ENCODE measurements around the gene VMAC. TPM values are rescaled to one million over a fixed set of nuclear protein-coding genes. Genes with fewer than 3 reads are reported as not detected.
A peak's percentile ranks its signal among the peaks of the same experiment; 100 is the strongest.

The VMAC gene
- total and polyA plus RNA-seq, 2 of the 13 experiments (the other 11 are each of a cell fraction or from before 2014, with no cell fraction given): 2.4 TPM

DNA sequence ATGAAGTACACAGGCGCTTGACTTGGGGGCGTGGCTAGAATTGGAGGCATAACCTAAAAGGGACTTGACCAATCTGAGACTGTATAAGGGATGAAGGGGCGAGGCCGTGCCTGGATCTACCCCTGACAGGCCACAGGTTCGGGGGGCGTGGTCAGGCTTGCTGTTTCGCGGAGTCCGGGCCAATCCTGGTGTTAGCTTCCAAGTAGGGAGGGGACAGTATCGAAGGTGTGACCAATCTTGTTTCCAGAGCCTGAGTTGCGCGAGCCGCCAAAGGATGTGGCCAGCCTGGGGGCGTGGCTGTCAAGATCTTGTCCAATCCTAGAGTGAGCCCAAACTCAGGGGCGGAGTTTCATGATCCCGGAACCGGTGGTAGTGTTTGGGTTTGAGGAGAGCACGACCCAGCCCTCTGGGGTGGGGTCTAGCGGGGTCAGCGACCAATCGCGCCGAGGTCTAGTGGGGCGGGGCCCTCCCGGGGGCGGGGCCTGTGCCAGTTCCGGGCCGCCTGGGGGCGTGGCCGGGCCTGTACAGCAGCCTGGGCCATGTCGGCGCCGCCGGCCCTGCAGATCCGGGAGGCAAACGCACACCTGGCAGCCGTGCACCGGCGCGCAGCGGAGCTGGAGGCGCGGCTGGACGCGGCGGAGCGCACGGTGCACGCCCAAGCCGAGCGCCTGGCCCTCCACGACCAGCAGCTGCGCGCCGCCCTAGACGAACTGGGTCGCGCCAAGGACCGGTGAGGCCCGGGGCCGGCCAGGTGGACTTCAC, at the start of gene VMAC (continued):
- TF ChIP-seq, protein P1, sequence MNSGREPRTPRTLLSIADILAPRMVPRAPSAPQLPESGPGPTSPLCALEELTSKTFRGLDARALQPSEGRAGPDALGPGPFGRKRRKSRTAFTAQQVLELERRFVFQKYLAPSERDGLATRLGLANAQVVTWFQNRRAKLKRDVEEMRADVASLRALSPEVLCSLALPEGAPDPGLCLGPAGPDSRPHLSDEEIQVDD (CRISPR knock-in tag; IDR thresholded peaks at IDR 0.05; ENCODE audit: borderline replicate concordance): no peak
- TF ChIP-seq ZFP1 (CRISPR knock-in tag; IDR thresholded peaks at IDR 0.05) (no peak), SMARCC2 (IDR thresholded peaks at IDR 0.05) (no peak), KDM5B (CRISPR knock-in tag; IDR thresholded peaks at IDR 0.05; ENCODE audit: borderline replicate concordance) (no peak), ZNF660 (CRISPR knock-in tag; IDR thresholded peaks at IDR 0.05; ENCODE audit: borderline replicate concordance, low read depth) (no peak), CC2D1A (CRISPR knock-in tag; IDR thresholded peaks at IDR 0.05) (no peak), ZNF703 (CRISPR knock-in tag; IDR thresholded peaks at IDR 0.05; ENCODE audit: borderline replicate concordance) (no peak), ZNF264 (CRISPR knock-in tag; IDR thresholded peaks at IDR 0.05) (no peak), FOSL1 (CRISPR knock-in tag; IDR thresholded peaks at IDR 0.05; ENCODE audit: borderline replicate concordance) (no peak), NR2F1 (CRISPR knock-in tag; IDR thresholded peaks at IDR 0.05) (no peak)
- TF ChIP-seq, protein P2, sequence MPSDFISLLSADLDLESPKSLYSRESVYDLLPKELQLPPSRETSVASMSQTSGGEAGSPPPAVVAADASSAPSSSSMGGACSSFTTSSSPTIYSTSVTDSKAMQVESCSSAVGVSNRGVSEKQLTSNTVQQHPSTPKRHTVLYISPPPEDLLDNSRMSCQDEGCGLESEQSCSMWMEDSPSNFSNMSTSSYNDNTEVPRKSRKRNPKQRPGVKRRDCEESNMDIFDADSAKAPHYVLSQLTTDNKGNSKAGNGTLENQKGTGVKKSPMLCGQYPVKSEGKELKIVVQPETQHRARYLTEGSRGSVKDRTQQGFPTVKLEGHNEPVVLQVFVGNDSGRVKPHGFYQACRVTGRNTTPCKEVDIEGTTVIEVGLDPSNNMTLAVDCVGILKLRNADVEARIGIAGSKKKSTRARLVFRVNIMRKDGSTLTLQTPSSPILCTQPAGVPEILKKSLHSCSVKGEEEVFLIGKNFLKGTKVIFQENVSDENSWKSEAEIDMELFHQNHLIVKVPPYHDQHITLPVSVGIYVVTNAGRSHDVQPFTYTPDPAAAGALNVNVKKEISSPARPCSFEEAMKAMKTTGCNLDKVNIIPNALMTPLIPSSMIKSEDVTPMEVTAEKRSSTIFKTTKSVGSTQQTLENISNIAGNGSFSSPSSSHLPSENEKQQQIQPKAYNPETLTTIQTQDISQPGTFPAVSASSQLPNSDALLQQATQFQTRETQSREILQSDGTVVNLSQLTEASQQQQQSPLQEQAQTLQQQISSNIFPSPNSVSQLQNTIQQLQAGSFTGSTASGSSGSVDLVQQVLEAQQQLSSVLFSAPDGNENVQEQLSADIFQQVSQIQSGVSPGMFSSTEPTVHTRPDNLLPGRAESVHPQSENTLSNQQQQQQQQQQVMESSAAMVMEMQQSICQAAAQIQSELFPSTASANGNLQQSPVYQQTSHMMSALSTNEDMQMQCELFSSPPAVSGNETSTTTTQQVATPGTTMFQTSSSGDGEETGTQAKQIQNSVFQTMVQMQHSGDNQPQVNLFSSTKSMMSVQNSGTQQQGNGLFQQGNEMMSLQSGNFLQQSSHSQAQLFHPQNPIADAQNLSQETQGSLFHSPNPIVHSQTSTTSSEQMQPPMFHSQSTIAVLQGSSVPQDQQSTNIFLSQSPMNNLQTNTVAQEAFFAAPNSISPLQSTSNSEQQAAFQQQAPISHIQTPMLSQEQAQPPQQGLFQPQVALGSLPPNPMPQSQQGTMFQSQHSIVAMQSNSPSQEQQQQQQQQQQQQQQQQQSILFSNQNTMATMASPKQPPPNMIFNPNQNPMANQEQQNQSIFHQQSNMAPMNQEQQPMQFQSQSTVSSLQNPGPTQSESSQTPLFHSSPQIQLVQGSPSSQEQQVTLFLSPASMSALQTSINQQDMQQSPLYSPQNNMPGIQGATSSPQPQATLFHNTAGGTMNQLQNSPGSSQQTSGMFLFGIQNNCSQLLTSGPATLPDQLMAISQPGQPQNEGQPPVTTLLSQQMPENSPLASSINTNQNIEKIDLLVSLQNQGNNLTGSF (CRISPR knock-in tag; IDR thresholded peaks at IDR 0.05): no peak; the same call in 1 of the 2 replicates
- TF ChIP-seq, protein P3, sequence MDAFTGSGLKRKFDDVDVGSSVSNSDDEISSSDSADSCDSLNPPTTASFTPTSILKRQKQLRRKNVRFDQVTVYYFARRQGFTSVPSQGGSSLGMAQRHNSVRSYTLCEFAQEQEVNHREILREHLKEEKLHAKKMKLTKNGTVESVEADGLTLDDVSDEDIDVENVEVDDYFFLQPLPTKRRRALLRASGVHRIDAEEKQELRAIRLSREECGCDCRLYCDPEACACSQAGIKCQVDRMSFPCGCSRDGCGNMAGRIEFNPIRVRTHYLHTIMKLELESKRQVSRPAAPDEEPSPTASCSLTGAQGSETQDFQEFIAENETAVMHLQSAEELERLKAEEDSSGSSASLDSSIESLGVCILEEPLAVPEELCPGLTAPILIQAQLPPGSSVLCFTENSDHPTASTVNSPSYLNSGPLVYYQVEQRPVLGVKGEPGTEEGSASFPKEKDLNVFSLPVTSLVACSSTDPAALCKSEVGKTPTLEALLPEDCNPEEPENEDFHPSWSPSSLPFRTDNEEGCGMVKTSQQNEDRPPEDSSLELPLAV (CRISPR knock-in tag; conservative IDR thresholded peaks at IDR 0.05; ENCODE audit: low read depth): no peak
- TF ChIP-seq, protein P4, sequence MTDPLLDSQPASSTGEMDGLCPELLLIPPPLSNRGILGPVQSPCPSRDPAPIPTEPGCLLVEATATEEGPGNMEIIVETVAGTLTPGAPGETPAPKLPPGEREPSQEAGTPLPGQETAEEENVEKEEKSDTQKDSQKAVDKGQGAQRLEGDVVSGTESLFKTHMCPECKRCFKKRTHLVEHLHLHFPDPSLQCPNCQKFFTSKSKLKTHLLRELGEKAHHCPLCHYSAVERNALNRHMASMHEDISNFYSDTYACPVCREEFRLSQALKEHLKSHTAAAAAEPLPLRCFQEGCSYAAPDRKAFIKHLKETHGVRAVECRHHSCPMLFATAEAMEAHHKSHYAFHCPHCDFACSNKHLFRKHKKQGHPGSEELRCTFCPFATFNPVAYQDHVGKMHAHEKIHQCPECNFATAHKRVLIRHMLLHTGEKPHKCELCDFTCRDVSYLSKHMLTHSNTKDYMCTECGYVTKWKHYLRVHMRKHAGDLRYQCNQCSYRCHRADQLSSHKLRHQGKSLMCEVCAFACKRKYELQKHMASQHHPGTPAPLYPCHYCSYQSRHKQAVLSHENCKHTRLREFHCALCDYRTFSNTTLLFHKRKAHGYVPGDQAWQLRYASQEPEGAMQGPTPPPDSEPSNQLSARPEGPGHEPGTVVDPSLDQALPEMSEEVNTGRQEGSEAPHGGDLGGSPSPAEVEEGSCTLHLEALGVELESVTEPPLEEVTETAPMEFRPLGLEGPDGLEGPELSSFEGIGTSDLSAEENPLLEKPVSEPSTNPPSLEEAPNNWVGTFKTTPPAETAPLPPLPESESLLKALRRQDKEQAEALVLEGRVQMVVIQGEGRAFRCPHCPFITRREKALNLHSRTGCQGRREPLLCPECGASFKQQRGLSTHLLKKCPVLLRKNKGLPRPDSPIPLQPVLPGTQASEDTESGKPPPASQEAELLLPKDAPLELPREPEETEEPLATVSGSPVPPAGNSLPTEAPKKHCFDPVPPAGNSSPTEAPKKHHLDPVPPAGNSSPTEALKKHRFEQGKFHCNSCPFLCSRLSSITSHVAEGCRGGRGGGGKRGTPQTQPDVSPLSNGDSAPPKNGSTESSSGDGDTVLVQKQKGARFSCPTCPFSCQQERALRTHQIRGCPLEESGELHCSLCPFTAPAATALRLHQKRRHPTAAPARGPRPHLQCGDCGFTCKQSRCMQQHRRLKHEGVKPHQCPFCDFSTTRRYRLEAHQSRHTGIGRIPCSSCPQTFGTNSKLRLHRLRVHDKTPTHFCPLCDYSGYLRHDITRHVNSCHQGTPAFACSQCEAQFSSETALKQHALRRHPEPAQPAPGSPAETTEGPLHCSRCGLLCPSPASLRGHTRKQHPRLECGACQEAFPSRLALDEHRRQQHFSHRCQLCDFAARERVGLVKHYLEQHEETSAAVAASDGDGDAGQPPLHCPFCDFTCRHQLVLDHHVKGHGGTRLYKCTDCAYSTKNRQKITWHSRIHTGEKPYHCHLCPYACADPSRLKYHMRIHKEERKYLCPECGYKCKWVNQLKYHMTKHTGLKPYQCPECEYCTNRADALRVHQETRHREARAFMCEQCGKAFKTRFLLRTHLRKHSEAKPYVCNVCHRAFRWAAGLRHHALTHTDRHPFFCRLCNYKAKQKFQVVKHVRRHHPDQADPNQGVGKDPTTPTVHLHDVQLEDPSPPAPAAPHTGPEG (CRISPR knock-in tag; IDR thresholded peaks at IDR 0.05): 0 out of 2 replicates have a peak, but pooled peaks have one; percentile 11
